AG08395 (cell line): Measurements from ENCODE around the gene REM1.
"Not testable (repeated sequence)": the region's sequence is repeated elsewhere in the genome, so short reads cannot be mapped to it uniquely, and the experiment has no call there.

Experiments used
- DNase-seq: peaks from one replicate; pipeline ENCODE4 v3.0.0; 2012; ENCODE audit warnings: mixed read lengths, low spot score

REM1 gene

DNA sequence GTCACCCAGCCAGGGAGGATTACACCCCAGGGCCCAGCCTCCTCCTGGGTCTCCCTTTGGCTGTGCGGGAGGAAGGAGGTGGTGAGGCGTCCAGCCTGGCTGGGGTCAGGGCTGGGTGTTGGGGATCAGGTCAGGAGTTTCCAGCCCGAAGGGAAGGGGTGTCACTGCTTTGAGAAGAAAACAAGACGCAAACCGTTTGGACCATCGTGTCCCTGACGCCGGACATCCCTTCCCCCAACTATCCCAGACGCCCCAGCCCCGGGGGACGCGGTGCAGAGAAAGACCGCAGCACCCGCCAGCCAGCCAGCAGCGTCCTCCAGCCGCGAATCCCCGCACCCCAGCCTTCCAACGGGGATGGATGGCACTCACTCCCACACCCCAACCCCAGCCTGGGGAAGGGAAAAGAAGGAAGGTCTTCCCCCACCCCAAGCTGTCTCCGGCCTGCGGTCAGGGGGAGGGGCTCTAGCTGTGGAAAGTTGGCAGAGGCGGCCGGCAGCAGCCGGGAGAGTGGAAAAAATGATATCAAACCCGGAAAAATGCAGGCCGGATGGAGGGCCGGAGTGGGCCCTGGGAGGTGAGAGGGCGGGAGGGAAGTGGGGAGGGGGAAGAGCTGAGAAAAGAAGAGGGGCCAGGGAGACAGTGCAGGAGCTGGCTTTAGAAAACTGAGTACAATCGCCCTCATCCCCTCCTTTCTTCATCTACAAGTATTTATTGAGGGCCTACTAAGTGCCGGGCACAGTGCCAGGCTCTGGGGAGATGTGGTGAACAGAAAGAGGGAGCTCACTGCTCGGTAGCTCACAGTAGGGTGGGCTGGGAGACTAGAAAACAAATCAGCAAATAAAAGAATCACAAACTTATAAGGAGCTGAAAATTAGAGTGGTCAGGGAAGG lies 10.6 kb downstream of the REM1 start:
- peak; percentile 76 for DNase-seq

DNA sequence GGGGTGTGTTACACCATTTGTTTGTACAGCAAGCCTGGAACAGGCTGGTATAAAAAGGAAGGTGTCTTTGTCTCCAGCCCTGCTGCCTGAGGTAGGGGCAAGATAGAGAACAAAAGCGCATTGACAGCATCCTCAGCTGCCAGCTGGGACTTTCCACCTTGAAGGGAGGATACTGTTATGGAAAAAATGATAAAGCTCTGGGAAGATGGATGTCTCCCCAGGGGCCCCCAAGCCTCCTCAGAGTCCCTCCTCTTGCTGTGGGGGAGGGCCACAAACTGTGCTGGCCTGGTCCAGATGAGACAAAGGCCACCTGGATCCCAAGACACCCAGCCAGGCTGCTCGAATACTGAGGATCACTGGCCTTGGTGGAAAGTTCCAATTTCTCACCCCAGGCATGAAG lies 13.0 kb downstream of the REM1 start:
- DNase-seq = no peak

DNA sequence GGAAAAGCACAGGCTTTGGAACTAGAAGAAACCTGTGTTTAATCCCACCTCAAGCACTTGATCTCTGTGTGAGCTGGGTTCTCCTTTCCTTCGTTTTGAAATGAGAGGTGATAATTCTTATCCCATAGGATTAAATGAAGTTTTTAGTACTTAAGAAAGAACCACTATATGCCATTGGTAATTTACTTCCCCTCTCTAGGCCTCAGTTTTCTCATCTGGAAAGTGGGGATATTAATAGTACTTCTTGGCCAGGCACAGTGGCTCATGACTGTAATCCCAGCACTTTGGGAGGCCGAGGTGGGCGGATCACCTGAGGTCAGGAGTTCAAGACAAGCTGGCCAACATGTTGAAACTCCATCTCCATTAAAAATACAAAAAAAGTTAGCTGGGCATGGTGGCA lies 14.1 kb downstream of the REM1 start:
- no peak for DNase-seq

DNA sequence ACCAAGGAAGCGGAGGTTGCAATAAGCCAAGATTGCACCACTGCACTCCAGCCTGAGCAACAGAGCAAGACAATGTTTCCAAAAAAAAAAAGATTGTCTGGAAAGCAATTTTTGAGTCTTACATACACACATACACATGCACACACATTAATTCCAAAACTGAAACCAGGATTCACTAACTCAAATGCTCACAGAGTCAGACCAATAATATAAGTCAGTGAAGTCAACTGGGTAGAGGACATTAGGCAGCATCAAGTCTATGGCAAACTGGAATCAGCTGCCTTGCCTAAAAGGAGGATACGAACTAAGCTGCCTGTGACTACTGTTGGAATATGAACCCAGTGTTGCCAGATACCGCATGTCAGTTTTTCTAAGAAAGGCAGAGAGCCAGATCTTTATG lies 15.7 kb downstream of the REM1 start:
- no peak for DNase-seq

DNA sequence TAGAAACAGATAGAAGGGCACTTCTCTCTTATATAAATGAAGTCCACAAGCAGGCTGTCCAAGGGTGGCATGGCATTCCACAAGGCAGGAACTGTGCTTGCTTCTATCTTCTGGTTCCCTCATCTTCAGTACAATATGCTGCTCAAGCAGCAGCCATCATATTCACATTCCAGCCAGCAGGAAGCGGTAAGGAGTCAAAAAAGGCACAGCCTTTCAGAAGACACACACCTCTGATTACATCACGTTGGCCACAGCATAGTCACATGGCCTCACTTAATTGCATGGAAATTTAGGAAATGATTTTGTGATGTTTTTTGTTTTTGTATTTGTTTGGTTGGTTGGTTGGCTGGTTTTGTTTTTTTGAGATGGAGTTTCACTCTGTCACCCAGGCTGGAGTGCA lies 19.0 kb downstream of the REM1 start:
- DNase-seq = peak; percentile 52

DNA sequence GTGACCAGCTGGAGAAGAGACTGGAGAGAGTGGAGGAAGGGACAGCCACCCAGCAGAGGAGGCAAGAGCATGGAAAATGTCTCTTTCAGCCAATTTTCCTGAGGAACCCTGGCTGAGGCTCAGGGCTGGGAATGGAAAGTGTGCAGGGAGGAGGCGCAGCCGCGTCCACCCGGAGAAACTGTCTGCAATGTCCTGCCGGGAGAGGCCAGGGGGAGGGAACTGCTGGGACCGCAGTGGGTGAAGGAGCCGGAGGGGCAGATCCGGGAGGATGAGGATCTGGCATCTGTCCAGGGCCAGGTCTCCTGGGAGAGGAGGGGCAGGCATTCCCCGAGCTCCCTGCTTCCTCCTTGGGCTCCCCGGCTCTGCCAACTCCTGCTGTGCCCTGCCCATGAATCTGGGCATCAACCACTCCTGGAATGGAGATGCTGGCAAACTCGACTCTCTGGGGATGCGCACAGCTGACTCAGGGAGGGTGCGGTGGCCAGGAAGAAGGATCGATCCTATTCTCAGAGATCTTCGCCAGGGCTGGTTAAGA lies 21.7 kb downstream of the REM1 start:
- DNase-seq = peak; percentile 62

DNA sequence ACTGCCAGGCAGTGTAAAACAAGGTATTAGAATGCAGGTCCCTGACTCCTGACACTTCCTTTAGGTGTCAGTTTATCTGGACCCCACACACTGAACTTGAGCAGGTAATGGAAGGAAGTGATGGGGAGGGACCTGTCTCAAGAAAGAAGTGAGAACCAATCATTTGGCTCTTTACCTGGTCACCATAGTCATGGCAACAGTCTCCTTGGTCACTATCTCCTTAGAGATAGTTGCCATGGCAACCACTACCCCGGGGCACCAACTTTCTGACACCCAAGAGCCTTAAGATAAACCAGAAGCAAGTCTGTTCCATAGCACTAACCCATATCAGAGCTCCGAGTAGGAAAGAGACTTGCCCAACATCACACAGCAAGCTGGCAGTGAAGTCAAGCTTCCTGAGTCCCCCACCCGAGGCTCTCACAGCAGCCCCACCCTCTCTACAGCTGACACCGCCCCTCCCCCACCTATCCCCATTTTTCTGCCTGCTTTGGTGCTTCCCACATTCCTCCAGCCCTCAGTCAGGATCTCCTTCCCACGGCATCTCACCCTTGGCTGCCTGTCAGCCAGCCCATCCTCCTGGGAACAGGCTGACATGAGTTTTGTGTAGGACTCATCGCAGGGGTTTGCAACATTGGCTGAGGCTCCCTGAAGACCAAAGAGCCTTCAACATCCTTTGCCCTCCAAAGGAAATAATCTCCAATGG lies 22.9 kb downstream of the REM1 start:
- peak; percentile 80 for DNase-seq

DNA sequence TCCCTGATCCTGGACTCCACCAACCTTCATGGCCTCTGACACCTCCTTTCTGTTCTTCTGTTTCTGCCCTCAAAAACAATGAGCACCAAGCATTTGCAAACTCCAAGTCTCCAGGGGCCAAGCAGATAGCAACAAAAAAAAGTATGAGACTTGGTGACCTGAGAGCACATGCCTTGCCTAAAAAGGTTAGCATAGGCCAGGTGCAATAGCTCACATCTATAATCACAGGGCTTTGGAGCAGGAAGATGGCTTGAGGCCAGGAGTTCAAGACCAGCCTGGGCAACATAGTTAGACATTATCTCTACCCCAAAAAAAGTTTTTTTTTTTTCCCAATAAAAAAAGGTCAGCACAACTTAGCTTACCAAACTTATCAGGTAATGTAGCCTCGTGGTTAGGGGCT lies 25.4 kb downstream of the REM1 start:
- no peak for DNase-seq

DNA sequence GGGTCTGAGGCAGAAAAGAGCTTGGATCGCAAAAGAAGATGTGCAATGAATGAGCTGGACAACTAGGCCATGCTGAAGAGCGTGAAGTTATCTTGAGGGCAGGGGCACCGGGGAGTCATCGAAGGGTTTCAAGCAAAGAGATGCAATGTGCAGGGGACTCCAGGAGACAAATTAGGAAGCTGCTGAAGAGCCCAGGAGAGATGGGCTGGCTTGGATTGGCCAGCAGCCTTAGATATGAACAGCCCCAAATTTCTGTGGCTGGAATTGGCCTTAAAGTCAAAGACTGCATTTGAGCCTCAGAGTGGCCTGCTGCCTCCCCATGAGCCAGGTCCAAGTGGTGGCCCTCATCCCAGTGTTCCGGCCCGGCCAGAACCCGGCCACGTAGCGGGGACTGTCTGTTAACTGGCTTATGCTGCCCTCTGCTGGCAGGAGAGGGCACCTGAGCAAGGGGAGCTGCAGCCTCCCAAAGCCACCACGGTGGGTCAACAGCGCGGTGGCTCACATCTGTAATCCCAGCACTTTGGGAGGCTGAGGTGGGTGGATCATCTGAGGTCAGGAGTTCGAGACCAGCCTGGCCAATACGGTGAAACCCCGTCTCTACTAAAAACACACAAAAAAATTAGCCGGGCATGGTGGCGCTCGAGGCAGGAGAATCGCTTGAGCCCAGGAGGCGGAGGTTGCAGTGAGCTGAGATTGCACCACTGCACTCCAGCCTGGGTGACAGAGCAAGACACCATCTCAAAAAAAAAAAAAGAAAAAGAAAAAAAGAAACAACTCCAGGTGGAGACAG lies 28.0 kb downstream of the REM1 start:
- DNase-seq = peak; percentile 88

DNA sequence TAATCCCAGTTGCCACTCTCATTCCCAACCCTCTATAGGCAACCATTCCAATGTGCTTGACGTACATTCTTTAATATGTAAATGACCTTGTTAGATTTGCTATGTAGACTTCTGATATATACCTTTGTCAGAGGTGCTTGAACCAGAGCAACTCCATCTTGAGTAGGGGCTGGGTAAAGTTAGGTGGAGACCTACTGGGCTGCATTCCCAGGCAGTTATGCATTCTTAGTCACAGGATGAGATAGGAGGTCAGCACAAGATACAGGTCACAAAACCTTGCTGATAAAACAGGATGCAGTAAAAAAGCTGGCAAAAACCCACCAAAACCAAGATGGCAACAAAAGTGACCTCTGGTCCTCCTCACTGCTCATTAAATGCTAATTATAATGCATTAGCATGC lies 30.8 kb downstream of the REM1 start:
- no peak for DNase-seq

DNA sequence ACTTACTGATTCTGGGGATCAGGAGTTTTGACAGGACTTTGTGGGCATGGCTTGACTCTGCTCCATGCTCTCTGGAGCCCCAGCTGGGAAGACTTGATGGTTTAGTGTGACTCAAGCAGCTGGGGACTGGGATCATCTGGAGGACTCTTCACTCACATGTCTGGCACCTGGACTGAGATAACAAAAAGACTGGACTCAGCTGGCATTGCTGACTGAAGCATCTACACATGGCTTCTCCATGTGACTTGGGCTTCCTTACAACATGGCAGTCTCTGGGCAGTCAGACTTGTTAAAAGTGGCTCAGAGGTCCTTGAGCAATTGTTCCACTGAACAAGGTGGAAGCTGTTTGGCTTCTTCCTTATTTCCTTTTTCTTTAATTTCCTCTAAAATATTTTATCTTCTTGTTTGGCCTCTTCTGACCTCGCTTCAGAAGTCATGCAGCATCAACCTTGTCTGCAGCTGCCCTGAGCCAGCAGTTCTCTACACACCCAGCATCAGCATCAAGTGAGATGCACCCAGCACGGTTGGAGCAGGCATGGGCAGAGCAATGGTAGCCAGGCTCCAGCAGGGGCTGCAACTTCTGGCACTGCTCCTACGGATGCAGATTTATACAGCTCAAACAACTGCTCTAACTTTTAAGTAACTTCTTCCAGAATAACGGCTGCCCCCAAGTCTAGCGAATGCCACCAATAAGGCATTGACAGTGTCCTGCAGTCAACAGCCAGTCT lies 33.6 kb downstream of the REM1 start:
- no peak for DNase-seq

DNA sequence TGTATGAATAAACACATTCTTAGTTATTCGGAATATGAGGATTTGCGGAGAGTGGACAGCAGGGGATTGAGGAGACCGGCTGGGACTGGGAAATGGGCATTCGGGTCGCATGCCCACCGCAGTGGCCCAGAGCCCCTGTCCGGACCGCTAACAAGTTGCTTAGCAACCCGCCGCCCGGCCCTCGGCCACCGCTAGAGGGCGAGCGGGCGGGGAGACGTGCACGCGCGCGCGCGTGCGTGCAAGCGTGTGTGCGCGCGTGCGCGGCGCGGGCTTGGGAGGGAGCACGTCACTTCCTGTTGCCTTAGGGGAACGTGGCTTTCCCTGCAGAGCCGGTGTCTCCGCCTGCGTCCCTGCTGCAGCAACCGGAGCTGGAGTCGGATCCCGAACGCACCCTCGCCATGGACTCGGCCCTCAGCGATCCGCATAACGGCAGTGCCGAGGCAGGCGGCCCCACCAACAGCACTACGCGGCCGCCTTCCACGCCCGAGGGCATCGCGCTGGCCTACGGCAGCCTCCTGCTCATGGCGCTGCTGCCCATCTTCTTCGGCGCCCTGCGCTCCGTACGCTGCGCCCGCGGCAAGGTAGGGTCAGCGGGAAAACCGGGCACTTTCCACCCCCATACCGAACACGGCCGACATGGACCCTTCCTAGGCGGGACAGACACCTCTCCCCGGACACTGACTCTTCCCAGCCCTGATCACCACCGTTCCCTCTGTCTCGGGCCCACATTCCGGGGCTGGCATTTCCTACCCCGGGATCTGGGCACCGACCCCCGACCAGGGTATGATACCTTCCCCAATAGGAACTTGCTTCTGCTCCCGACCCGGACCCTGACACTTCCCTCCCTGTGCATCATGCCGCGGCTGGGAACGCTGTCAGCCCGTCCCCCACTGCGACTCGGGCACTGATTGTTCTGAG lies 39.3 kb downstream of the REM1 start, which contains the start of gene HM13:
Gene HM13, plus strand, starts transcription at position 289 of the 918 bp plus-strand sequence. Its CDS starts 110 bp downstream, at position 399.
- peak; percentile 98 for DNase-seq

DNA sequence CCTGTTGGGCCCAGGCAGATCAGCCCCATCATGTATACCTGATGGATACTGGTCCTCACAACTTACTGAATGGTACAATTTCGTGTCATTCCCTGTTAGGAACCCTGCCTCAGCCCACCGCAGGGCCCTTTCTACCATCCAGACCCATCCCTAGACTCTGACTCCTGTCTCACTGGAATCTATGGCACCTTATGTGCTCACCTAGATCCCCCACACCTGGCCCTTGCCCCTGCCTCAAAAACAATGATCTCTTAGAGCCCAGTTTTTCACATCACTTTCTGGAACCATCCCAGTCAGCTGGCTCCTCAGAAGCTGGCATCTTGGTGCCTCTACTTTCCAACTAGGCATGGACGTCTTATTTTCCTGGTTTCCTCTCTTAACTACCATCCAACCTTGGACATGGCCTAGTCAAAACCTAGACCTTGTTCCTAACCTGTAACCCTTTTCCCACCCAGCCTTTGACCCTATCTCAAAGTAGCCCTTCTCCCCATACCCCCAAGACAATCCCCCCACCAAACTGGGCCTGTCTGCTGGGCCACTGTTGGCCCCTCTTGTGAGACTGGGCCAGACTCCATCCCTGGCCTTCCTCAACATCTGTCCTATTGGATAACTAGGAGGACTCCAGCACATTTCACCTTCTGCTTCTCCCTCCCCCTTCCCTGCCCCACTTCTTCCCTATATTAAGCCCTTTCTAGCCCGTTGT lies 40.1 kb downstream of the REM1 start:
- no peak for DNase-seq

DNA sequence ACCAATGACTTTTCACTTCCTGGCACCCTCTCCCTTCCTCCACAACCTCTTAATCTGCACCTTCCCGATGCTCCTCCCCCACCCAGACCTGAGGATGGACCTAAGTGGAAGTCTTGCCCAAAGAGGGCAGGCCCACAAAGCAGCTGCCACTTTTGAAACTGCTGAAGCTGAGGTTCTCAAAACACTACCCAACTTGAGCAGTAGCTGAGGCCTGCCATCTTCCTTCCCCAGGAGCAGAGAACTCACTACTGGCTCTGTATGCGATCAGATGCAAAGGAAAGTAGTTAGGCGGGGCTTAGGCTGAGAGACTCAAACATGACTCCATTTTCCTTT lies 40.7 kb downstream of the REM1 start:
- no peak for DNase-seq

DNA sequence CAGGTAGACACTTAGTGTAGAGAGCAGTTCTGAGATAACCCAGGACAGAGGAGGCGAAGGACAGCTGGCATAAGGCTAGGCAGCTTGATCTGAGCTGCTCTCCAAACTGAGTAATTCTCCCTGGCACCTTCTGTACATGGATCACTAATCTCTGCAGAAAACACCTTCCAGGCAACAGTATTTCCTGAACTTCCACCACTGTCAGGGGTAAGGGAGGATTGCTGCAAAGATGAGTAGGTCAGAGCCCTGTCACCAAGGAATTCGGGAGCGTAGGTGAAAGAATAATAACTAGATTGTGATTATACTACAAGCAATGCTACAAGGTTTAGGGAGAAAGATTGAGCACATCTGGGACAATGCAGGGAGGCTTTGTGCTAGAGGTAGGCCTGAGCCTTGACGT lies 41.1 kb downstream of the REM1 start:
- no peak for DNase-seq

DNA sequence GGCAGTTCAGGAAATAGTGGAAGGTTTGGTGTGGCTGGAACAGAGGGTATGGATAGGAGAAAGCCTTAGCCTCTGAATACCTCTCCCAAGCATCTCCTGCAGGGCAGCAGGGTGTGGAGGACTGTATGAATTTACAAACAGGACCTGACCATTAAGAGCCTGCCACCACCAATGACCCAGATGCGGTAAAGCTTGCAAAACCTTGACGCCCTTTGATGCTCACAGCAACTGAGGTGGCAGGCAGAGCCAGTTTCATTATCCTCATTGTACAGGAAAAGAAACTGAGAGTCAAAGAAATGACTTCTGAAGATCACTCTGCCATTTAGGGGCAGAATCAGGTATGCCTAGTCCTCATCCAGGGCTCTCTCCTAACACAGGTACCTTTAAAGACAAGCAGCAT lies 41.6 kb downstream of the REM1 start:
- DNase-seq = no peak

DNA sequence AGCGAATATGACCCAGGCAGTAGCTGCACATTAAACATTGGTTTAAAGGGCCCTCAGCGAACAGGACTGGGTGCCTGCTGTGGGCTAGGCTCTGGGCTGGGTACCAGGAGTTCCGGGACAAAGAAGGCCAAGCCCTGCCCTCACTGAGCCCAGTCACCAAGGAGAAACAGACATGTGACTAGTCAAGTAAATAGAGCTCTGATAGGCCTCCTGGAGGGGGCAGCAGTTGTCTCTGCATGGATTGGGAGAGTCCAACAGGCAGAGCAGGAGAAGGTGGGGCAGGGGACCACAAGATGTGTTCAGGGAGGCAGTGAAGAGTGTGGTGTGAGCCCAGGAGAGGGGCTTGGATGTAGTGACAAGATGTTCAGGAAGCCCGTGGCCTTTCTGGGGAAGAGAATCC lies 42.3 kb downstream of the REM1 start:
- peak; percentile 73 for DNase-seq

DNA sequence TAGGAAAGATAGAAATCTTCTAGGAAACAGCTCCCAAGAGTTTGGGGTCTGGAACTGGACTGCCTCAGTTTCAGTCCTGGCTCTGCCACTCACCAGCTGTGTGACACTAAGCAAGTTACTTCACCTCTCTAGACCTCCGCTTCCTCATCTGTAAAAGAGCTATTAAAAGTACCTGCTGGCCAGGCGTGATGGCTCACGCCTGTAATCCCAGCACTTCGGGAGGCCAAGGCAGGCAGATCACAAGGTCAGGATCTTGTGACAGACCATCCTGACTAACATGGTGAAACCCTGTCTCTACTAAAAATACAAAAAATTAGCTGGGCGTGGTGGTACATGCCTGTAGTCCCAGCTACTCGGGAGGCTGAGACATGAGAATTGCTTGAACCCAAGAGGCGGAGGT lies 46.2 kb downstream of the REM1 start:
- not testable (repeated sequence) for DNase-seq

DNA sequence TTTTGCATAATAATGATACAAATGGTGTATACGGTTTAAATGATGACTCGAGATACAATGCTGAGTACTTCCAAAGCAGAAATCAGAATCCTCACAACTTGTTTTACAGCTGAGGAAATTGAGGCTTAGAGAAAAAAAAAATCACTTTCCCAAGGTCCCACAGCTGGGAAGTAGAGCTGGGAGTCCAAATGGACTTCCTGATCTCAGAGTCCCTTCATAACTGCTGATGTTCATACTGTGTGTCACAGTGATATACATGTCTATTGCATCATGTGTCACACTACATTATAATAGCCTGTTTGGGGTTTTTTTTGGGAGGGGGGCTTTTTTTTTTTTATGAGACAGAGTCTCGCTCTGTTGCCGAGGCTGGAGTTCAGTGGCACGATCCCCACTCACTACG lies 47.6 kb downstream of the REM1 start:
- DNase-seq = no peak
